SW 1271 (cell line): ENCODE data around the gene NEDD4L.
"Not testable (repeated sequence)": the region's sequence is repeated elsewhere in the genome, so short reads cannot be mapped to it uniquely, and the experiment has no call there.

ENCODE experiments used
- DNase-seq, 2 experiments: peaks; one replicate each; lab custom pipeline; 2025; lab: John Stamatoyannopoulos, UW

The NEDD4L gene

DNA sequence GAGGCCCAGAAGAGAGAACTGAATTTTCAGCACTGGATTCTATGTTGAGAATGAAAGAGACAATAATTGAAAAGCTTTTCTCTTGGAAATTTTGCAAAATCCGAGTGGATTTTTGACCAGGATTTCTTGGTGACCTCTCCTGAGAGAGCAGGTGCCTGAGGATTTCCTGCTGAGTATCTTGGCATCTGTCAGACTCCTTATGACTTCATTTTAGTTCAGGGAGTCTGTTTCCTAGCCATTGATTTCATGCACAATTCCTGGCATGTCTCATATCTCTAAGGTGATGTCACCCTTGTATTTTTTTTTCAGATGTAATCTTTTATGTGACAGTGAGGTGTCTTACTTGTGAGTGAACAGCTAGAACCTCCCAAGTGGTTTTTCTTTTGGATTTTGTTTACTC, 195.9 kb downstream of the NEDD4L start:
- peak in 1 of 2 experiments; percentile 29 for DNase-seq

DNA sequence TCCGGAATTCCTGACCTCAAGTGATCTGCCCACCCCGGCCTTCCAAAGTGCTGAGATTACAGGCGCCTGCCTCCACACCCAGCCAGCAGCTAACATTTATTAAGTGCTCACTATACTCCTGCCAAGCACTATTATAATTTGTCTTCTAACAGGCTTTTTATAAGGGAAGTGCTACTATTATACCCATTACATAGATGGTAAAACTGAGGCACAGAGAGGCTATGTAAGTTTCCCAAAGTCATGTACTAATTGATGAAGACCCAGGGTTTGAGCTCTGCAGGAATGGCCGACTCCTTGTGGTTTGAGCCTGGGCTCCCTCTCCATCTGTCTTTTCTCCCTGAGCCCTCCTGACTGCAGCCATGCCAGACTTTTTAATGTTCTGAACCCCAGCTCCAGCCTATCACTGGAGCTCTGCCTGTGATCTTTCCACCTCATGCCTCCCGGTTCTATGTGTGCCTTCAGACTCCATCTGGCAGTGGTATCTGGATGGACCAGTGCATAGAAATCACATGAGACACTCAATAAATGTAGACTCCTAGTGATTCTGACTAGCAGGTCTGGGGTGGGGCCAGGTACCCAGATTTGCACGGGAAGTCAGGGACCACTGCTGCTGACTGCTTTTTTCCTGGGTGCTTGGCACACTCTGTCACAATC, 197.1 kb downstream of the NEDD4L start:
- DNase-seq: no peak

DNA sequence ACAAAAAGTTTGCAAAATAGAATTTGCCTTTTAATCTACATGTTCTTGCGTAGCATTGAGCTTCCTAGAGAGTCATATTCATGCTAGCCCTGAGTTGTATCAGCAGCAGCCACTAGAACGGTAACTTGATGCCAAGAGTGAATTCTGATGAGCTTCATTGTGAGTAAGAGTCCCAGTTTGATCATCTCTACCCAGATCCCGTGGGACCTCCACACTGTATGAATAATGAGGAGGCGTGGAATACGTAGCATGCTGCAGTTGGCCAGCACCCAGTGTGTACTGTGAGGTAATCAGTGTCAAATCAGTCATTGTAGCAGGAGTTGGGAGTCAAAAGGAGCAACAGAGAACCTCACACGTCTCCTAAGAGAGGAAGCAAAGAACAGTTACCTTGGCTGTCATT, 197.9 kb downstream of the NEDD4L start:
- DNase-seq: no peak

DNA sequence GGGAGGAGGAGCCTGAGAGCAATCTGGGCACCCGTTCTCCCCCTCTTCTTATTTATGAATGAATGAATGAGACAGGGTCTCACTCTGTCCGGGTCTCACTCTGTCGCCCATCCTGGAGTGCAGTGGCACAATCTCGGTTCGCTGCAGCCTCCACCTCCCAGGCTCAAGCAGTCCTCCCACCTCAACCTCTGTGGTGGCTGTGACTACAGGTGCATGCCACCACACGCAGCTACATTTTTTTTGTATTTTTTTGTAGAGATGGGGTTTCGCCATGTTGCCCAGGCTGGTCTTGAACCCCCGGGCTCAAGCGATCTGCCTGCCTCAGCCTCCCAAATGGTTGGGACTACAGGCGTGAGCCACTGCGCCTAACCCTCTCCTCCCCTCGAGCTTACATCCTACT, 198.4 kb downstream of the NEDD4L start:
- DNase-seq: no peak

DNA sequence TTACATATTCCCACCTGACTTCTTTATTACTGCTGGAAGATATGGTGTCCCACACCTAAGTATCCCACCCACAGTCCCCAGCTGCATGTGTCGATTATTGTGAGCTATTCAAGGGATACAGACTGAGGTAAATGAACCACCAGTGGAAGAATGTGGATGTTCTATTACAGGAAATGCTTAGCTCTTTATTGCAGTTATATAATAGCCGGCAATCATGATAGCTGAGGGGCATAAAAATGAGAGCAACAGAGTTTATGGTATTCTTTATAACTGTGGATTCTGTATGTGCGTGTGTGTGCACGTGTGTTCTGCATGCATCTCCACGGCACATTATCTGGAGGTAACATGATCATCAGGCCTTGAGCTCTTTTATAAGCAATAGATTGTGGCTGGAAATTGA, 198.9 kb downstream of the NEDD4L start:
- DNase-seq: no peak

DNA sequence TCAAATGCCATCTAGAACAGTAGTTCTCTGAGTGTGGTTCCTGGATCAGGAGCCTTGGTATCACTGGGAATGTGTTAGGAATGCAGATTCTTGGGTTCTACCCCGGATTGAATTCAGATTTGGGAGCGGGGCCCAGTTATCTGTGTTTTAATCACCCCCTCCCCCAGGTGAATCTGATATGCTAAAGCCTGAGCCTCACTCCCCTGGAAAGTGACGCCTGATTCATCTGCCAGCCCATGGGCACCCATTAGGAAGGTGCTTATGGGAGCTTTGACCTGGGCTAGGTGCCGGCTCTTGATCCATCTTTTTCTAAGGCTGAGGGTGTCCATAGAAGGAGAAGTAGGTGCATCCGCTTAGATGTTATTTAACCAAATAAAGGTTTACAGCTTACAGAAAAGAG, 199.4 kb downstream of the NEDD4L start:
- DNase-seq: no peak

DNA sequence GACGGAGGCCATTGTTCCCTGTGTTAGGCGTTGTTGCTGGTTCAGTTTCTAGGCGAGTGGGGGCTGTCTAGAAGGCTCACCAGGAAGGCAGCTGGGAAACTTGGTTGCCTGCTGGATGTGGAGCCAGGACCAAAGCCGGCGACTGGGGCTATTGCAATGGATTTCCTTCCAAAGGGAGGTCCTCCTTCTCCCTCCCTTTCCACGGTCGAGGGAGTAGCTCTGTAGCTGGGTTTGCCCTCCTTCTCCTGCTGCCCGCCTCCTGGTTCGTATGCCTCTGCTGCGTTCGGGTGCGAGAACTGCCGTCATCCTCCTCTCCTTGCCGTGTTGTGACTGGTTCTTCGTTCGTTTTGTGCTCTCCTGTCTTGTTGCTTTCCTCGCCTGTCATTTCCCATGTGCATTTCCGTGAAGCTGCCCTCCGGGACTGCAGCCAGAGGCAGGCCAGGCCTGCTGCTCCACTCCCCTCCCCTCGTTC, 203.4 kb downstream of the NEDD4L start:
- no peak for DNase-seq

DNA sequence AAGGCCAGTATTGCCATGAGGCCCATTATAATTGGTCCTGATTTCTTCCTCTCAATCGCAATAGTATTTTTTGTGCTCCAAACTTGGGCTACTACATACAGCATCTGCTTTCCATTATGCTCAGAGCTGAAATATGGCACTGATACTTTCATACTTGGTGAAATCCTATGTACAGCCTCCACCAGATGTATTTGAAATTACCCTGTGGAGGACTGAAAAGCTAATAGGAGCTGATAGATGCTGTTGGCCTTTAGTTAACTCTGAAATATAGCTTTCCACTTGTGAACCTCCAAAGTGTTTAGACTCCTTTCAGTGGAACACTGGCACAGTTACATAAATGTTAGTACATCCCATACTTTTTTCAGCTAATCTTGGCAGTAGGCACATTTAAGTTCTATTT, 205.7 kb downstream of the NEDD4L start:
- DNase-seq: no peak

DNA sequence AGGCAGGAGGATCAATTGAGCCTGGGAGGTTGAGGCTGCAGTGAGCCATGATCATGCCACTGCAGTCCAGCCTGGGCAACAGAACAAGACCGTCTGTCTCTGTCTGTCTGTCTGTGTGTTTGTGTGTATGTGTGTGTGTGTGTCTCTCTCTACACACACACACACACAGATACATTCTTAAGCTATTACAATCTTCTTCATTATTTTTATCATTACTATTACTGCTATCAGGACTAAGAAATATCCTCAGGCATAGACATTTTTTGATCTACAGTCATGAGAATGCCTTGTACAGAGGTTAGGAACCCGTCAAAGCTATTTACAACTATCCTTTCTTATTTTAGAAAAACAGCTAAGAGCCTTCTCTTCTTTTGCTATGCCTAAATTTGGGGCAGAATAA, 207.4 kb downstream of the NEDD4L start:
- no peak for DNase-seq

DNA sequence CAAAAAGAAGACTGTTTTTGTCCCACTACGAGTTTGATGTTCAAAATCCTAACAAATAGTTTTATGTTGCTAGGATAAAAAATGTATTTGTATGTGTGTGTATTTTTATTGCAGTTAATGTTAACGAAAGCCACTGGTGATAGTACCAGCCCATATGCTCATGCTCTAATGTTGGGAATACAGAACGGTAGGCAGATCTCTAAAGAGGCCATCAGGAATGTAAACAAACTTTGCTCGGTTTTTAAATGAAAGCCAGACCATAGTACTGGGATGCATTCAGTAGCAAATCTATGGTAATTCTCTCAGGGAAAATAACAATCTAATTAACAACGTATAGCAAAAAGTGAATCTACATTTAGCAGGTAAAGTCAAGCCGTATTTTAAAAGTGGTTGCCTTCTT, 208.1 kb downstream of the NEDD4L start:
- no peak for DNase-seq

DNA sequence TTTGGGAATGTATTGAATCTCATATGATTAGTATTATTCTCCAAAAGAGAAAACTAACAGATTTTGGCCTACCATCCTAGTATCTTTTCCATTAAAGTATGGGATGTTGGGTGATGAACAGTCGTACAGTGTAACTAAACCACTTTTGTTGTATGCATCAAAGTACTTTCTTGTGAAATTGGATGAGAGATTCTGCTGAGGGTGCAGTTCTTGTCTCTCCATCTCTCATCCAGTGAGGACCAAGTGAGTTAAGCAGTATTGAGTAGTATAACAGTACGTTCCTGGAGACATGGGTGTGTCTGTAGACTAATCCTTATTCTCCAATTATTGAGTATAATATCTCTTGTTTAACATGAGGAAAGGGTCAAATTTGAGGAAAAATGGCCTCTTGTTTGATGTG, 209.3 kb downstream of the NEDD4L start:
- DNase-seq: no peak

DNA sequence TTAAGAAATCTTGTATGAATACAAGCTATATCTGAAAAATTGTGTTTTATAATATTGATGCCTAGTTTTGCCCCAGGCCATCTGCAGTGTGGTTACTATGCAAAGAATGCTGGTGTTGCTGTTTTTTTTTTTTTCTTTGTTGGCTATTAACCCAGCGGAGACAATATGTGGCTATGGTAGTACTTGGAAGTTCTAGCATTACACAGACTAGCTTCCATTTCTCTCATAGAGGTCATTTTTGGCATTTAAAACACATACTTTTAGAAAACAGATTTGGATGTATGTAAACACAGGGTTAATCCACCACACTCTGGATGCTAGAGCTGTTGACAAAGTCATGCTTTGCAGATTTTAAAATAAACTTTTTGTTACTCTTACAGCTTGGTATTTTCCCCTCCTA, 209.8 kb downstream of the NEDD4L start:
- no peak for DNase-seq

DNA sequence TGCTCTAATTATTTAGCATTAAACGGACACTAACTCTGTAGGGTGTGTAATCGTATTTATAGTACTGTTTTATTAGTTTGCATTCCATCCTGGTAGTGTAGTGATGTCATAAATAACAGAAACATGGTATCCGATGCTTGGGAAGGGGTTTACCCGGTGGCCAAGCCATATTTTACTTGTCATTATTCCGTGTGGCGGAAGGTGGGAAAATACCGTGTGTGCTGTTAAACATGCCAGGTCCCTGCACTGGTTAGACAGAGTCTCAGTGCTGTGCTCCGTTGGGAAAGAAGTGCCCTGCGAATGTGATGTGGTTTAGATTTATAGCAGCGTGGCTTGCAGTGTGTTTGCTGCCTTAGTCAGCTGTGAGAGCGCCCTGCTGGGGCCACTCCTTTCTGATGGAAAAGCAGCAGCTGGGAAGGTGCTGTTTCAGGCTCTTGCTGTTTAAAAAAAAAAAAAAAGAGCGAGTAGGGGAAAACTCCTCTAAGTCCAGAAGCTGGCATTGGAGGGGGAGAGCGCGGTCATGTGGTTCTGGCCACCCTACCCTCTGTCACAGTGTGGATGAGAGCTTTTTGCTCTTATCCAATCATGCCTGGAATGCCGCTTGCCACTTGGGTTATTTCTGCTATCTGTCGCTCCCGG, 211.0 kb downstream of the NEDD4L start:
- DNase-seq: no peak

DNA sequence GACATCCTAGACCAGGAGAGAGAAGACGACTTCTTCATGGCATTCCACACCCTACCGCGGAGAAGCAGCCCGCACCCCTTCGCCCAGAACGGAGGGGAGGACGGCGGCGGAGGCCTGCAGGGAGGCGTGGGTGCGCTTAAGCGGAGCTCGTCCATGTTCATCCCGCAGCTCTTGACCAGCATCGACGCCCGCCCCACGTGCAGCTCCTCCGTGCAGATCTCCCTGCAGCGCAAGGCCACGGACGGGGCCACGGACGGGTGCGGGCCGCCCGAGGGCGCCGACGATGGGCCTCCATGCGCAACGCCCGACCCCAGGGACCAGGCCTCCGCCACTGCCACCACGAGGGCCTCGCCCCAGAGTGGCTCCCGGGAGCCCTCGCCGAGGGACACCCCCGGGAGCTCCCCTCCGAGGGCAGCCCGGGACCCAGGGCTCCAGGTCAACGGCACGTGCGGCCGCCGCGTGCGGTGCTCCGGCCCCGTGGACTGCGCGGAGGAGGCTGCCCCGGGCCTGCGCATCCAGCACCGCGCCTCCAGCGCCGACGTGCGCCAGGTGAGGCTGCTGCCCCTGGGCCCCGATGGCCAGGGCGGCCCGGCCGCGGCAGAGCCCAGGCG, 211.8 kb downstream of the NEDD4L start:
- DNase-seq: no peak

DNA sequence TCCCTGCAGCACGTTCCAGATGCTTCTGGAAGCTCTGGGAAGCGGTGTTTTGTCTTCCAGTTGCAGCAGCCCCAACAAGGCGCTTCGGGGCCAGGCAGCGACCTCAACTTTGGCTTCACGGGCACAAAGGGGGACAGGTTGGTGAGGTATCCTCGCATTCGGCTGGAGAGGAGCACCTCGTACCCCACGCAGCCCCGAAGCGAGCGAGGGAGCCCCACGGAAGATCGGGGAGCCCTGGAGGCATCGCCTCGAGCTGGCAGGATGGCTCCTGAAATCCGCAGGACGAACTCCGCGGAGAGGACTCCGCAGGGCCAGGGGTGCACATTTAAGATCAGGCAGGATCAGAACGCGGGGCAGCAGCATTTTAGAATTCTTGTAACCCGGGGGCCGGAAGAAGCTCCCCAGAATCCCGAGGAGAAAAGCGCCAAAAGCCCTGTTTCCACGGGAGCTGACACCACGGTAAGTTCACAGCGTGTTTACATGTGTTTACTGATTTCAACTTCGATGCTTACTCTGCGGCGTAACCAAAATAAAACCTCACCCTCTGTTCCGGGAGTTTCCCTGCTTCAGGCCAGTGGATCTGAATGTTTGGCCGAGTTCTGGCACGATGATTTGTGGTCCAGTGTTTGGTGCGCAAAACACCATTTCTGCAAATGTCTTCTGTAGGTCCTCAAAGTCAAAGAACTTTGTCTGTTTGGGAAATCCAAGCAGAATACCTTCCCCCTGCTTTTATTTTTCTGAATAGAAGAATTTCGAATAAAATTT, 212.5 kb downstream of the NEDD4L start:
- no peak for DNase-seq

DNA sequence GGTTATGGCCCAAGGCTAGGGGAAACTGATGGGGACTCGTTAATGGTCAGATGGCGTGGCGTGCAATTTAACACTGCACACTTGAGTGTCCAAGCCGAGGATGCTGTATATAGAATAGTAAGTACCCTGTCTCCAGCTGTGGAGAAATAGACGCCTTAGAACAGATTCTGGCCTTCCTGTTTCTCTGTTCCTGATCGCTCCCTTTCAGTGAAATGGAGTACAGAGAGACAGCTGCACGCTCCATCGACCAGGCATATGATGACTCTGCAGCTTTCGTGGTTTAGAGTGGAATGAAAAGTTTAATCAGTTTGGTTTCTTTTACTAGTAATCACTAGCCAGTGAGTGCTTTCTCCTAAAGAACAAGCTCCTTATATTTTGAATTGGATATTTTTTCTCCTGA, 213.4 kb downstream of the NEDD4L start:
- no peak for DNase-seq

DNA sequence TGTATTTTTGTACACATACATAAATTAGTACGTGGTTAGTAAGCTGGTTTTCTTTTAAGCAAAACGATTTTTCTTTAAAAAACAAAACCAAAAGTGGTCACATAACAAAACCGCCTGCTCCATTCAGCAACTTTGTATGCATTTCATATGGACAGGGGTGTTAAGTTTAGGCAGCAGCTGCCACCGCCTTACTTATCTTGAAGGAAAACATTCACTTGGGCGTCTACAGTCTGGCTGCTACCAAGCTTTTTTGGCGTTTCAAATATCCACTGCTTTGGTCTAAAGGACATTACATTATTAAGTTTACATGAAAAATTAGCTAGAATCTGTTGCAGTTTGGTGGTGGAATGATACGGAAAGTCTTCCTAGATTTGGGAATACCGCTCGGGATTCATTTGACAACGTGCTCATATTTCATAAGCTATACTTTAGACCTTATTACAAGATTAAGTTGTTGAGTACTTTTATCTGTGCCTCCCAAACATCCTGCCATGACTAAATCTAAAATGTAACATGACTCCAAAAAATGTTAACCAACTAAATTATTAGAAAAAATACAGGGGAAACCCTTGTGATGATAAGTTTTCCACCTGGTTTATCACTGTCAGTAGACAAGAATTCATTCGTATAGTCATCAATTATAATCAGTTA, 214.8 kb downstream of the NEDD4L start:
- no peak for DNase-seq

DNA sequence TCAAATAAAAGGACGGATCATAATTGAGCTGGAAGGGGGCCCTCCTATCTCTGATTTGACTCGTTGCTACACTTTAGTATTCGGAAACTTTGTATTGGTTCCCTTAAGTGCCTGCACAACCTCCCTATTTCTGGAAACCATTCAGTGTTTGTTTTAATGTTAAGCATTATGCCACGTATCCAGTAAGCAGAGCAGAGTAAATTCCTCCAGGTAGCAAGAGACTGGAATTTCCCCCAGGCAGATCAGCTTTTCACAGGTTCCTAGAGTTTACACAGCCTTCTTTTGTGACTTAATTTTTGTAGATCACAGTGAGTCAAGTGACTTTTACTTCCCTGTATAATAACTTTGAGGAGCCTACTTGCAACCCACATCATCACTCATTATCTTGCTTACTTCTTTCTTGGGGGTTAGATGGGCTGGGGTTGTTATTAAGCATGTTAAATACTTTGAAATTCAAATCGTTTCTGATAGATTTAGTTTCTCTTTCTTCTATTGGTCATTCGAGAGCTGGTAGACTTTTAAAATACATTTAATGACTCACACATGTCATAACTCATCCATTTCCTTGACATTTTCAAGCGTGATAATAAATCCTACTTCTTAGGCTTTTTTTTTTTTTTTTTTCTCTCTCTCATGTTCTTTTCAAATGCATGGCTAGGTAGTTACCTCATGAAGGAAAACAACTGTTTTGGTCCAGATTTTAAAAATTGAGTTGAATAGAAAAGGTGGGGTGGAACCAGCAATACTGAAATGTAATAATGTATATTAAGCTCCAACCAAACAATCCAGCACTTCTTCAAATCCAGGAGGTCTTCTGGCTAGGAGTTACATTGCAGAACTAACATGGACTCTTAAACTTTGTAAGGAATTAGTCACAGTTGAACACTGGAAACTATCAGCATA, 219.3 kb downstream of the NEDD4L start:
- peak in 1 of 2 experiments; percentile 18 for DNase-seq

DNA sequence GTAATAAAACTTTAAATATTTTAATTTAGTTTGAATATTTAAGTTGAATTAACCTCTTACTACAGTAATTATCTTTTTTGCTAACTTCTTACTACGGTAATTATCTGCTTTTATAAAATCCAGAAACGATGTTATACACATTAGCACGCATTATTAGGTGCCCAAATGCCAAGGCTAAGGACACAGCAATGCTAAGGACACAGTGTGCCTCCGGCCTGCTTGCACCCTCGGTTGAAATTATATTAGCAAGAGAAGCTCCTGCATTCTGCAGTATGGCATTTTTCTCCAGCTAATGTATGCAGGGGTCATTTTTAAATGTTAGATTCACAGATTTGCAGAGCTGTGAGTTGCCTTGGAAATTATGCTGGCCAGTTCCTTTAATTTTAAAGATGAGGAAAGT, 220.0 kb downstream of the NEDD4L start:
- no peak for DNase-seq

DNA sequence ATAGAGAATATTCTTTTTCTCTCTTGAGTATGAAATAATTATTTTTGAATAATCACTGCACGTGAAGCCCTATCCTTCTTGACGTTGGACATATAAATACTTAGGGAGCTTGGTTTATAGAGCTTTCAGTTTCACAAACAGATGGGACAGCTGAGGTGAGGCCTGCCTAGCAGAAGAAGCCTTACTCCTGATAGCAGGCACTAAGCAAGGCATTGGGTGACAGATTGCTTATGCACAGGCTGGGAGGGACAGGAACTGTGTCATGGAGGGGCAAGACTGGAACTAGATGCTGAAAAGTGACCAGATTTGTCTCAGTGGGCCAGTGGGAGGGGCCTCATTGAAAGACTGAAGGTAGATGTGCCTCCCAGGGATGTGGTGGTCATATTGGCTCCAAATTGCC, 220.8 kb downstream of the NEDD4L start:
- DNase-seq: no peak

DNA sequence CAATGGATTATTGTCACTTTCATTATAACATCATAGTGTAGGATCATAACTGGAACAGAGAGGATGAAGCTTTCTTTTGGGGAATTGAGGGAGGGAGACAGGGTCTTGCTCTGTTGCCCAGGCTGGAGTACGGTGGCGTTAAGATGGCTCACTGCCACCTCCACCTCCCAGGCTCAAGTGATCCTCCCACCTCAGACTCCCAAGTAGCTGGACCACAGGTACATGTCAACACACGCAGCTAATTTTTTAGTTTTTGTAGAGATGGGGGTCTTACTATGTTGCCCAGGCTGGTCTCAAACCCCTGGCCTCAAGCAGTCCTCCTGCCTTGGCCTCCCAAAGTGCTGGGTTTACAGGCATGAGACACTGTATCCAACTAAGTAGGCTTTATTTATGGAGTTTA, 221.5 kb downstream of the NEDD4L start:
- DNase-seq: not testable (repeated sequence)
